HepG2 (cell line): ENCODE data around the gene UGP2. TPM values are rescaled to one million over a fixed set of nuclear protein-coding genes. Genes with fewer than 3 reads are reported as not detected.

Experiments
- ETV6 ChIP-seq: sonication (generic); formaldehyde crosslinking; conservative IDR thresholded peaks from 2 replicates; pipeline ENCODE4 v1.4.0; 2020; ENCODE audit warnings: missing genetic modification reagents
- GABPB1 ChIP-seq: IDR thresholded peaks from 2 replicates; pipeline ENCODE4 v1.6.1; 2016; ENCODE audit warnings: mild to moderate bottlenecking, missing genetic modification reagents, moderate library complexity, missing compliant biosample characterization
- HDAC1 ChIP-seq: sonication (generic); formaldehyde crosslinking; IDR thresholded peaks from 2 replicates; pipeline ENCODE4 v1.5.1; 2020; ENCODE audit warnings: mild to moderate bottlenecking, missing genetic modification reagents
- ISL2 ChIP-seq: sonication (generic); formaldehyde crosslinking; IDR thresholded peaks from 2 replicates; pipeline ENCODE4 v1.5.0; 2020; ENCODE audit warnings: missing genetic modification reagents
- JDP2 ChIP-seq: sonication (generic); formaldehyde crosslinking; IDR thresholded peaks from 2 replicates; pipeline ENCODE4 v1.8.1; 2022; ENCODE audit warnings: missing genetic modification reagents, borderline replicate concordance
- KLF6 ChIP-seq: IDR thresholded peaks from 2 replicates; pipeline ENCODE4 v1.8.0; 2016; ENCODE audit warnings: missing biosample characterization, missing genetic modification reagents
- NFYC ChIP-seq: IDR thresholded peaks from 2 replicates; pipeline ENCODE4 v1.6.1; 2016; ENCODE audit warnings: missing genetic modification reagents, missing compliant biosample characterization
- PHF20 ChIP-seq: sonication (generic); formaldehyde crosslinking; IDR thresholded peaks from 2 replicates; pipeline ENCODE4 v1.5.0; 2020; ENCODE audit warnings: mild to moderate bottlenecking, missing genetic modification reagents
- POLR2A ChIP-seq, 2 experiments: IDR thresholded peaks; 2 replicates each; pipeline ENCODE4 v1.6.1; 2011; ENCODE audit warnings: low read depth in 2 of 2, low read length in 2 of 2, mild to moderate bottlenecking in 1 of 2, moderate library complexity in 1 of 2; ENCODE audit not compliant: insufficient read depth in 1 of 2
- SALL2 ChIP-seq: sonication (generic); formaldehyde crosslinking; IDR thresholded peaks from 2 replicates; pipeline ENCODE4 v1.8.1; 2023; ENCODE audit warnings: mild to moderate bottlenecking, missing genetic modification reagents, inconsistent platforms
- SCMH1 ChIP-seq: sonication (generic); formaldehyde crosslinking; IDR thresholded peaks from 2 replicates; pipeline ENCODE4 v1.9.0; 2021; ENCODE audit warnings: missing genetic modification reagents, mild to moderate bottlenecking, borderline replicate concordance
- SMYD3 ChIP-seq: sonication (generic); formaldehyde crosslinking; IDR thresholded peaks from 2 replicates; pipeline ENCODE4 v1.8.1; 2023; ENCODE audit warnings: mild to moderate bottlenecking, missing genetic modification reagents
- SNAPC2 ChIP-seq: sonication (generic); formaldehyde crosslinking; IDR thresholded peaks from 2 replicates; pipeline ENCODE4 v1.8.1; 2022; ENCODE audit warnings: mild to moderate bottlenecking, missing genetic modification reagents
- YY1 ChIP-seq: IDR thresholded peaks from 2 replicates; pipeline ENCODE4 v1.6.1; 2011; ENCODE audit warnings: low read length, low read depth, moderate library complexity, mild to moderate bottlenecking; ENCODE audit not compliant: insufficient read depth, insufficient replicate concordance
- ZFP90 ChIP-seq: sonication (generic); formaldehyde crosslinking; IDR thresholded peaks from 2 replicates; pipeline ENCODE4 v1.8.0; 2022; ENCODE audit warnings: missing genetic modification reagents, mild to moderate bottlenecking, inconsistent platforms, borderline replicate concordance
- ZFX ChIP-seq: sonication (generic); formaldehyde crosslinking; IDR thresholded peaks from 2 replicates; pipeline ENCODE4 v1.4.0; 2020; ENCODE audit warnings: mild to moderate bottlenecking, low read depth, missing genetic modification reagents, moderate library complexity
- ZNF331 ChIP-seq: sonication (generic); formaldehyde crosslinking; IDR thresholded peaks from 2 replicates; pipeline ENCODE4 v1.4.0; 2020; ENCODE audit warnings: missing genetic modification reagents
- ZNF460 ChIP-seq: sonication (generic); formaldehyde crosslinking; IDR thresholded peaks from 2 replicates; pipeline ENCODE4 v1.5.1; 2020; ENCODE audit warnings: missing genetic modification reagents, mild to moderate bottlenecking, borderline replicate concordance
- ZNF615 ChIP-seq: sonication (generic); formaldehyde crosslinking; IDR thresholded peaks from 2 replicates; pipeline ENCODE4 v1.5.0; 2020; ENCODE audit warnings: mild to moderate bottlenecking, missing genetic modification reagents, borderline replicate concordance
- polyA plus RNA-seq, 8 experiments: library from polyadenylated mRNA; depleted of rRNA in 3 of 8; stranded (reverse) in 7 of 8; unstranded in 1 of 8; fragments of >200 nt; fragmentation: Illumina TruSeq in 4 of 8; extraction: Trizol in 4 of 8; gene quantifications; 2 replicates each; pipeline versions ENCODE4 v1.2.1 to v1.2.3, GENCODE V29; 2011 to 2016; ENCODE audit warnings: low read depth in 4 of 8, missing spikeins in 1 of 8, mixed read lengths in 1 of 8; ENCODE audit not compliant: insufficient read depth in 1 of 8
- total RNA-seq, 5 experiments: library from RNA; depleted of rRNA; stranded (reverse); fragments of >200 nt; fragmentation: Illumina TruSeq; extraction: Trizol; gene quantifications; 2 replicates each; pipeline ENCODE4 v1.2.3, GENCODE V29; 2016; ENCODE audit warnings: low read depth in 1 of 5
- TF ChIP-seq, protein P1 (sequence below): sonication (generic); formaldehyde crosslinking; IDR thresholded peaks from 2 replicates; pipeline ENCODE4 v1.4.0; 2020; ENCODE audit warnings: low read depth, mild to moderate bottlenecking, missing genetic modification reagents
- TF ChIP-seq, protein P2 (sequence below): sonication (generic); formaldehyde crosslinking; IDR thresholded peaks from 2 replicates; pipeline ENCODE4 v1.4.0; 2020; ENCODE audit warnings: mild to moderate bottlenecking, missing genetic modification reagents
- TF ChIP-seq, protein P3 (sequence below): IDR thresholded peaks from 2 replicates; pipeline ENCODE4 v1.6.1; 2016; ENCODE audit warnings: missing compliant biosample characterization, missing genetic modification reagents, borderline replicate concordance
- TF ChIP-seq, protein P4 (sequence below): IDR thresholded peaks from 2 replicates; pipeline ENCODE4 v1.6.1; 2018; ENCODE audit warnings: missing genetic modification reagents, mild to moderate bottlenecking, missing compliant biosample characterization
- TF ChIP-seq, protein P5 (sequence below): IDR thresholded peaks from 2 replicates; pipeline ENCODE4 v1.6.1; 2016
- TF ChIP-seq, protein P6 (sequence below): sonication (generic); formaldehyde crosslinking; IDR thresholded peaks from 2 replicates; pipeline ENCODE4 v1.4.0; 2020; ENCODE audit warnings: missing genetic modification reagents
- TF ChIP-seq, protein P7 (sequence below): sonication (generic); formaldehyde crosslinking; IDR thresholded peaks from 2 replicates; pipeline ENCODE4 v1.8.0; 2022; ENCODE audit warnings: mild to moderate bottlenecking, missing genetic modification reagents, borderline replicate concordance

The UGP2 gene
- total and polyA plus RNA-seq, 2 of the 13 experiments (the other 11 are each of a cell fraction or from before 2014, with no cell fraction given), result 96.0 to 134 TPM

DNA sequence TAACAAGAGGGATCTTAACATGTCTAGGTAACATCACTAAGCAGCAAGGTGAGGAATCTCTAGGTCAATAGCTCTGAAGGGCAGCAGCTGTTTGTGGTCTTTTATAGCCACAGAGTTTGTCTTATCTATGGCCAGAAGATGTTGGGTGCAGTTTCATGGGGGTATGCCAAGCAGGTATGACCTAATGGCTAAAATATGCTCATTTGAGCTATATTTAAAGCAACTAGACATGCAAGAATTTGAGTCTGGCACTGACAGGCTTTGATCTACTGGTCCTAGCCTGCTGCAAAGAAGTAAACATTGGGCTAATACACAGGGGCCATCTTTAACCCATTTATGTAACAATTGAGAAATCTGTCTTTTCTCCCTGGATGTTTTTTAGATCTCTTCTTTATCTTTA lies 13.9 kb upstream of the UGP2 start (continued):
- TF ChIP-seq, protein P1, sequence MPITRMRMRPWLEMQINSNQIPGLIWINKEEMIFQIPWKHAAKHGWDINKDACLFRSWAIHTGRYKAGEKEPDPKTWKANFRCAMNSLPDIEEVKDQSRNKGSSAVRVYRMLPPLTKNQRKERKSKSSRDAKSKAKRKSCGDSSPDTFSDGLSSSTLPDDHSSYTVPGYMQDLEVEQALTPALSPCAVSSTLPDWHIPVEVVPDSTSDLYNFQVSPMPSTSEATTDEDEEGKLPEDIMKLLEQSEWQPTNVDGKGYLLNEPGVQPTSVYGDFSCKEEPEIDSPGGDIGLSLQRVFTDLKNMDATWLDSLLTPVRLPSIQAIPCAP (CRISPR knock-in tag), result no peak
- TF ChIP-seq, protein P2, sequence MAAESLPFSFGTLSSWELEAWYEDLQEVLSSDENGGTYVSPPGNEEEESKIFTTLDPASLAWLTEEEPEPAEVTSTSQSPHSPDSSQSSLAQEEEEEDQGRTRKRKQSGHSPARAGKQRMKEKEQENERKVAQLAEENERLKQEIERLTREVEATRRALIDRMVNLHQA (CRISPR knock-in tag), result no peak
- TF ChIP-seq PHF20 (CRISPR knock-in tag), result no peak
- no peak for TF ChIP-seq JDP2
- no peak for TF ChIP-seq POLR2A (IDR thresholded peaks at IDR 0.05; ENCODE audit: insufficient read depth in 1 of 2, low read depth in 2 of 2, low read length in 2 of 2)
- TF ChIP-seq, protein P3, sequence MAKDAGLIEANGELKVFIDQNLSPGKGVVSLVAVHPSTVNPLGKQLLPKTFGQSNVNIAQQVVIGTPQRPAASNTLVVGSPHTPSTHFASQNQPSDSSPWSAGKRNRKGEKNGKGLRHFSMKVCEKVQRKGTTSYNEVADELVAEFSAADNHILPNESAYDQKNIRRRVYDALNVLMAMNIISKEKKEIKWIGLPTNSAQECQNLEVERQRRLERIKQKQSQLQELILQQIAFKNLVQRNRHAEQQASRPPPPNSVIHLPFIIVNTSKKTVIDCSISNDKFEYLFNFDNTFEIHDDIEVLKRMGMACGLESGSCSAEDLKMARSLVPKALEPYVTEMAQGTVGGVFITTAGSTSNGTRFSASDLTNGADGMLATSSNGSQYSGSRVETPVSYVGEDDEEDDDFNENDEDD, result no peak
- TF ChIP-seq HDAC1 (CRISPR knock-in tag), result peak; percentile 26; the same call in 1 of the 2 replicates
- TF ChIP-seq YY1, result peak; percentile 63
- TF ChIP-seq SCMH1, result no peak
- TF ChIP-seq ZFX, result no peak
- TF ChIP-seq ZNF331 (CRISPR knock-in tag), result peak; percentile 50; the same call in 1 of the 2 replicates
- TF ChIP-seq ISL2 (CRISPR knock-in tag), result peak; percentile 47; the same call in 1 of the 2 replicates
- TF ChIP-seq SALL2 (CRISPR knock-in tag), result no peak
- TF ChIP-seq ZFP90 (CRISPR knock-in tag), result no peak
- no peak for TF ChIP-seq ETV6 (CRISPR knock-in tag)
- no peak for TF ChIP-seq SNAPC2 (CRISPR knock-in tag)
- TF ChIP-seq, protein P4, sequence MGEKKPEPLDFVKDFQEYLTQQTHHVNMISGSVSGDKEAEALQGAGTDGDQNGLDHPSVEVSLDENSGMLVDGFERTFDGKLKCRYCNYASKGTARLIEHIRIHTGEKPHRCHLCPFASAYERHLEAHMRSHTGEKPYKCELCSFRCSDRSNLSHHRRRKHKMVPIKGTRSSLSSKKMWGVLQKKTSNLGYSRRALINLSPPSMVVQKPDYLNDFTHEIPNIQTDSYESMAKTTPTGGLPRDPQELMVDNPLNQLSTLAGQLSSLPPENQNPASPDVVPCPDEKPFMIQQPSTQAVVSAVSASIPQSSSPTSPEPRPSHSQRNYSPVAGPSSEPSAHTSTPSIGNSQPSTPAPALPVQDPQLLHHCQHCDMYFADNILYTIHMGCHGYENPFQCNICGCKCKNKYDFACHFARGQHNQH (CRISPR knock-in tag), result peak; percentile 51; the same call in 1 of the 2 replicates
- no peak for TF ChIP-seq KLF6
- TF ChIP-seq SMYD3 (CRISPR knock-in tag), result no peak
- TF ChIP-seq, protein P5, sequence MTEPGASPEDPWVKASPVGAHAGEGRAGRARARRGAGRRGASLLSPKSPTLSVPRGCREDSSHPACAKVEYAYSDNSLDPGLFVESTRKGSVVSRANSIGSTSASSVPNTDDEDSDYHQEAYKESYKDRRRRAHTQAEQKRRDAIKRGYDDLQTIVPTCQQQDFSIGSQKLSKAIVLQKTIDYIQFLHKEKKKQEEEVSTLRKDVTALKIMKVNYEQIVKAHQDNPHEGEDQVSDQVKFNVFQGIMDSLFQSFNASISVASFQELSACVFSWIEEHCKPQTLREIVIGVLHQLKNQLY (CRISPR knock-in tag), result no peak
- TF ChIP-seq ZNF615, result no peak
- TF ChIP-seq ZNF460, result no peak
- TF ChIP-seq, protein P6, sequence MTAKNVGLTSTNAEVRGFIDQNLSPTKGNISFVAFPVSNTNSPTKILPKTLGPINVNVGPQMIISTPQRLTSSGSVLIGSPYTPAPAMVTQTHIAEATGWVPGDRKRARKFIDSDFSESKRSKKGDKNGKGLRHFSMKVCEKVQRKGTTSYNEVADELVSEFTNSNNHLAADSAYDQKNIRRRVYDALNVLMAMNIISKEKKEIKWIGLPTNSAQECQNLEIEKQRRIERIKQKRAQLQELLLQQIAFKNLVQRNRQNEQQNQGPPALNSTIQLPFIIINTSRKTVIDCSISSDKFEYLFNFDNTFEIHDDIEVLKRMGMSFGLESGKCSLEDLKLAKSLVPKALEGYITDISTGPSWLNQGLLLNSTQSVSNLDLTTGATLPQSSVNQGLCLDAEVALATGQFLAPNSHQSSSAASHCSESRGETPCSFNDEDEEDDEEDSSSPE, result no peak
- no peak for TF ChIP-seq GABPB1 (CRISPR knock-in tag)
- TF ChIP-seq NFYC (CRISPR knock-in tag), result no peak
- TF ChIP-seq, protein P7, sequence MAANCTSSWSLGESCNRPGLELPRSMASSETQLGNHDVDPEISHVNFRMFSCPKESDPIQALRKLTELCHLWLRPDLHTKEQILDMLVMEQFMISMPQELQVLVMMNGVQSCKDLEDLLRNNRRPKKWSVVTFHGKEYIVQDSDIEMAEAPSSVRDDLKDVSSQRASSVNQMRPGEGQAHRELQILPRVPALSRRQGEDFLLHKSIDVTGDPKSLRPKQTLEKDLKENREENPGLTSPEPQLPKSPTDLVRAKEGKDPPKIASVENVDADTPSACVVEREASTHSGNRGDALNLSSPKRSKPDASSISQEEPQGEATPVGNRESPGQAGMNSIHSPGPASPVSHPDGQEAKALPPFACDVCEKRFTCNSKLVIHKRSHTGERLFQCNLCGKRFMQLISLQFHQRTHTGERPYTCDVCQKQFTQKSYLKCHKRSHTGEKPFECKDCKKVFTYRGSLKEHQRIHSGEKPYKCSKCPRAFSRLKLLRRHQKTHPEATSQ (CRISPR knock-in tag), result no peak
